IPS-18c (cell line): ENCODE measurements around the gene CWH43.
"Not testable (repeated sequence)": the region's sequence is repeated elsewhere in the genome, so short reads cannot be mapped to it uniquely, and the experiment has no call there.

Experiments used
- H3K4me3 ChIP-seq: 2 replicates; pipeline ENCODE4 v1.7.0; 2013; ENCODE audit warnings: low read depth, mild to moderate bottlenecking, low read length, moderate library complexity; ENCODE audit not compliant: insufficient read depth
- H3K9me3 ChIP-seq: one replicate; pipeline ENCODE4 v1.6.1; 2013; ENCODE audit warnings: mild to moderate bottlenecking, low read length, moderate library complexity; ENCODE audit not compliant: control insufficient read depth, insufficient read depth

CWH43 gene

GRCh38 chr4:48967631-48968030, 18.4 kb upstream of the CWH43 start:
- H3K9me3 ChIP-seq: peaks cover 2% of the 10 kb centered on the region
- no peak overlapping the region for H3K4me3 ChIP-seq

DNA sequence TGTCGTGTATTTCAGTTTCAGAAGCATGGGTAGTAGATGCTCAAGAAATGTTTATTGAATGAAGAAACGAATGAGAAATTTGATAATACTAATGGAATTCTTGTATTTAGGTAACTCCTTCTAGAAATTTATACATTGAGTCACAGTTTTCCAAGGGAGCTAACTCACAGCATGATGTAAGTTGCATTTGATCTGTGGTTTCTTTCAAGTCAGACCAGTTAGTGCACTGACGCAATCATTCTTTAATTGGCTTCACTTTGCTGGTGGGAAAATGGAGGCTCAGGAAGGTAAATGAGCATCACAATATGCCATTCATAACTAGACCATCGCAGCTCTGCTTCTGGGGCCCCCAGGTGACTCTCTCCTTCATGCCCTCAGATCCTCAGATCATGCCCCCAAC, 17.3 kb upstream of the CWH43 start:
- Histone ChIP-seq H3K9me3 (peaks cover 2% of the 10 kb centered on the region), H3K4me3 (no peak overlapping the region)

DNA sequence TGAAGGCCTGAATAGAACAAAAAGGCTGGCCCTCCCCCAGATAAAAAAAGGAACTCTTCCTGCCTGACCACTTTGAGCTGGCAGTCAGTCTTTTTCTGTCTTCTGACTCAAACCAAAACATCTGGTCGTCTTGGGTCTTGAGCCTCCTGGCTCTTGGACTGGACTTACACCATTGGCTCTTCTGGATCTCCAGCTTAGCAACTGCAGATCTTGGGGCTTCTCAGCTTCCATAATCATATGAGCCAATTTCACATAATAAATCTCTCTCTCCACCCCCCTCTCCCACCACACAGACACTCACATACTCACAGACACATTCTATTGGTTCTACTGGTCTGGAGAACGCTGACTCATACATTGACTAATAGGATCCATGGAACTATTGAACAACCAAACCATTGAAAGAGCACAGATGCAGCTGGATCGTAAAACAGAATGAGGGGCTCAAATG, 15.6 kb upstream of the CWH43 start:
- Histone ChIP-seq H3K9me3 (peaks cover 2% of the 10 kb centered on the region), H3K4me3 (no peak overlapping the region)

GRCh38 chr4:48974979-48975640, 11.0 kb upstream of the CWH43 start:
- H3K9me3 ChIP-seq: peaks cover 2% of the 10 kb centered on the region

GRCh38 chr4:48976041-48976440, 10.0 kb upstream of the CWH43 start:
- H3K9me3 ChIP-seq: no peaks in the 10 kb centered on the region
- H3K4me3 ChIP-seq: no peak overlapping the region

More at GRCh38 chr4:48974979-48975640, 11.0 kb upstream of the CWH43 start:
- H3K4me3 ChIP-seq: no peak overlapping the region

DNA sequence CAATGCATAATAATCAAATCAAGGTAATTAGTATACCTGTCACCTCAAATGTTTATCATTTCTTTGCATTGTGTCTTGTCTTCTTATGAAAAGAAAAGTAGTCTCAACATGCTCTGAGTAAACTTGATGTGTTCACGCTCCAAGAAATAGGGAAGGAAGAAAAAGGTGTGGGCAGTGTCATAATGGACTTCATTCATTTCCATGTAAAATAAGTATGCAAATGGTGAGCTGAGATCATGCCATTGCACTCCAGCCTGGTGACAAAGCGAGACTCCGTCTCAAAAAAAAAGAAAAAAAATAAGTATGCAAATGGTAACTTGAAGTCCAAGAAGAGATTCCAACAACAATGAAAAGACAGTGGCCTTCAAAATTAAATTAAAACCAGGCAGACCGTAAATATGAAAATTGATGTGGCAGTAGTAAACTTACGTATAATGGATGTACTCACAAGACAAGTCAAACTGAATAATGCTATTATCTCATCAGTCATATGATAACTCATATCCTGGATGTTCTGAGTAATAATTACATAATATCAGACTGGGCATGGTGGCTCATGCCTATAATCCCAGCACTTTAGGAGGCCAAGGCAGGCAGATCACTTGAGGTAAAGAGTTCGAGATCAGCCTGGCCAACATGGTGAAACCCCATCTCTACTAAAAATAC, 6.0 kb upstream of the CWH43 start:
- H3K4me3 ChIP-seq: no peak overlapping the region
- no peaks in the 10 kb centered on the region for H3K9me3 ChIP-seq

GRCh38 chr4:48984005-48984404, 2.1 kb upstream of the CWH43 start:
- H3K4me3 ChIP-seq, H3K9me3 ChIP-seq: not testable (repeated sequence)

DNA sequence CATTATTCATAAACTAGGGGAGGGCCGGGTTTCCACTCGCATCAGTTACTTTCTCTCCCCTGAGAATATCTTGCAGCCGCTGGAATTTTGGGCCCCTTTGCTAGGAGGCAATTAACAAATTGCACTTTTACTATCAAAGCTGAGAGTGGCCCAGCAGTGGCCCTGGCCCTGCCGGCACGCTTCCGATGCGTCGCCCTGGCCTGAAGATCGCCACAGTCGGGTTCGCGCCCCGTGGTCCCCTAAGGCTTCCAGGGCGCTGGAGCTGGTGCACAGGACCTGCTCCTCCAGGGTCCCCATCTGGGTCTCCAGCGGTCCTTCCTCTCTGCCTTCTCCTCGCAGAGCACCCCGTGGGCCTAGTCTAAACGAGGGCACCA, 486 bp upstream of the CWH43 start:
- peak overlapping the region; percentile 46; the same call in 1 of the 2 replicates for H3K4me3 ChIP-seq
- H3K9me3 ChIP-seq: peaks cover 2% of the 10 kb centered on the region

DNA sequence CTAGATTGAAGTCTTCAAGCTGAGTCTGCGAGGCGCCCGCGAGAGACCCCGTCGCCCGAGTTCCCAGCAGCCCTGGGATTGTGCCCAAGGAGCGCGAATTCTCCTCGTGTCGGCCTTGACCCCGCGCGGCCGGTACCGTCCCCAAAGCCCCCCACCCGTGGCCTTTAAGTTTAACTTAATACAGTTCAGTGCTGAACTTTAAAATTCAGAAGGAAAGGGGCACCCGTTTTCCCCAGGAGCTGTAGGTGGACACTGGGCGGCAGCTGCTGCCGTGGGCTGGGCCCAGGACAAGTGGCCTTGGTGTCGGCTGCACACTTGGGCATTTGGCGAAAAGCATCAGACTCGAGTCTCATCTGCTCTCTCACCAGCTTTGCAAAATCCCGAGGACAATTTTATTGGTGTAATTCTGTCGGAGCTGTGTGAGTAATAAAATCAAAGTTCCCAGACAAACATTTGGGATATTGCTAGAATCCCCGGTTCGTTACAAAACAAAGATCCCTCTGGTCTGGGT, 634 bp downstream of the CWH43 start:
- peaks cover 2% of the 10 kb centered on the region for H3K9me3 ChIP-seq
- peak overlapping the region; percentile 46; the same call in 1 of the 2 replicates for H3K4me3 ChIP-seq

GRCh38 chr4:48989461-48990203, 3.6 kb downstream of the CWH43 start:
- H3K4me3 ChIP-seq: no peak overlapping the region
- peaks cover 2% of the 10 kb centered on the region for H3K9me3 ChIP-seq

GRCh38 chr4:48991357-48991756, 5.3 kb downstream of the CWH43 start:
- no peak overlapping the region for H3K4me3 ChIP-seq
- H3K9me3 ChIP-seq: no peaks in the 10 kb centered on the region

DNA sequence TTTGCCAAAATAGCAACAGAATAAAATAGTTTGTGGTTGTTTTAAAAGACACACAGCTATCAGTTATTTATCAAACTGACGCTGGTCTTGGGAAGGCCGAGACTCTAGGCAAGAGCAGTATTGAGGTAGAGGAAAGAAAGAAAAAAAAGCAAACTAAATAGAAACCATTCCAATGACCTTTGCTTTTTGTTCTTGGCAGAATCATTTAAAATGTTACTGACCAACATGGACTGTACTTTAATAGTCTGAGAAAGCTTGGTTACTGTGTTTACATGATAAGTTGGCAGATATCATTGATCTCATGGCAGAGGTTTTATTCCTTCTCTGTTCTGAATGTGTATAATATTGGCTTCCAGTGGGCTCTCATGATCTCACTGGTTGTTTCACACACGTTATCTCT, 11.9 kb downstream of the CWH43 start:
- Histone ChIP-seq H3K4me3 (no peak overlapping the region), H3K9me3 (no peaks in the 10 kb centered on the region)

DNA sequence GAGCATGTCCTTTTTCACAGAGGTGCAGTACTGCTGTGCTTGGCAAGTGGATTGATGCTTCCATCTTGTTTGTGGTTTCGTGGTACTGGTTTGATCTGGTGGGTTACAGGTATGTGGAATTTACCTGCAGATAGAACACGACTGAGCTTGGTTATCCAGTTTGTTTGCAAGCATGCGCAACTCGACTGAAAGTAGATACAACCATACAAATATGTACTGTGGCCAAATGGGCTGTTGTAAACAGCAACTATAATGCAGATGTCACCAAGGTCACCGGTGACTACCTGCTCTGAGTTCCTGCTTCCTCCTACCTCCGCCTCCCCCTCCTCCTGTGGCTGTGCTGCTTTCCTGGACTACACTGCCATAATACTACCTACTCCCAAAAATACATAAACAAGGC, 12.4 kb downstream of the CWH43 start:
- Histone ChIP-seq H3K4me3 (no peak overlapping the region), H3K9me3 (peaks cover 3% of the 10 kb centered on the region)

- H3K4me3 ChIP-seq: no peak overlapping the region
- peaks cover 7% of the 10 kb centered on the region for H3K9me3 ChIP-seq
Observed at GRCh38 chr4:49000806-49001205, 14.7 kb downstream of the CWH43 start.

DNA sequence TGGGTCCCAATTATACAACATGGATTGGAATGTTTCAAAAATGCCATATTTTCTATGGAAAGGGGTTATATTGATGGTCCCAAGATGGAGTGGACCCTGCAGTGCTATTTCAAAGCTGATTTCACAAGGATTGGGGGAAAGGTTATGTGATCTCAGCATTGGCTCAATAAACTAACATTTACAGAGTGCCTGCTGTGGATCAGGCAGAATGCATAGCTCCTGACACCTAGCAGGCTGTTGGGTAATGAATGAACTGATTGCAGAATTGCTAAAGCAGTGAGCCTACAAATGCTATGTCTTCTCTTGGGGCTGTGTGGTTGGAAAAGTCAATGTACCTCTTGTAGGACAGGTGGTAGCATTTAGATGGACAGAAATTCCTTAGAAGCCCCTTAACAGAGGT, 16.9 kb downstream of the CWH43 start:
- H3K9me3 ChIP-seq: peaks cover 7% of the 10 kb centered on the region

DNA sequence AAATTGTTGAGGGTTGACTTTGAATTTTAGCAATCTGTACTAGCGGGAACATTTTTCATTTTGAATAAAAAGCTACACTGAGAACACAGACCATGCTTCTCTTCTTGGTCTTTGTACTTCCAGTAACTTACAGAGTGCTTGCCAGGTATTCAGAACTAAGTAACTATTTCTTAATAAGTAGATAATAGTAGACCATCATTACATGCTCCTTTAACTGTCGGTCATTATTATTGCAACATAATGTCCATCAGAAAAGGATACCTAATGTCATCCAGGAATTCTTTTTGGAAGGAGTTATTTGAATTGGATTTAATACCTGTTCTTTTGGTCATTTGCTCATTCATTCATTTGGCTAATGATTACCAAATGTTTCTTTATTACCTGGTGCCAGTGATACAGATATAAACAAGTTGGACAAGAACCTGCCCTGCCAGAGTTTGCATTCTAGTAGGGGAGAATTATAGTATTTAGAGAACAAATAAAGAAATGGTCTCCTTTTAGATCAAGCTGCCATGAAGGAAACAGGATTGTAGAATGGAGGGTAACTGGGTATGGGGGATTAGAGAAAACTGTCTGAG, 32.7 kb downstream of the CWH43 start:
- Histone ChIP-seq H3K9me3 (peaks cover 3% of the 10 kb centered on the region), H3K4me3 (no peak overlapping the region)

More for the DNA sequence above, 16.9 kb downstream of the CWH43 start:
- no peak overlapping the region for H3K4me3 ChIP-seq

- Histone ChIP-seq H3K9me3 (peaks cover 9% of the 10 kb centered on the region), H3K4me3 (no peak overlapping the region)
Observed at GRCh38 chr4:49032440-49033161, 46.5 kb downstream of the CWH43 start.
